ENCODE measurements around the gene MPPED1. TPM values are rescaled to one million over a fixed set of nuclear protein-coding genes. Genes with fewer than 3 reads are reported as not detected.

Gene MPPED1
- total and polyA plus RNA-seq, 3 experiments from 2014 or later: not detected

- Mint-ChIP-seq H3K27ac (no peak overlapping the region), H3K4me1 (peaks cover 0 to 9% (median 4%) of the 10 kb centered on the region in 3 donors), H3K36me3 (no peaks in the 10 kb centered on the region), H3K4me3 (no peak overlapping the region), H3K9me3 (no peaks in the 10 kb centered on the region), H3K27me3 (peaks cover 4 to 8% of the 10 kb centered on the region in 2 donors)
- no peak for DNase-seq
- ChIA-PET POLR2A (no interaction called here), CTCF (no interaction called here)
- H3K4me1 ChIP-seq (ENCODE audit: insufficient read depth, low read length): no peaks in the 10 kb centered on the region
- H3K9me3 ChIP-seq (ENCODE audit: low read length): no peaks in the 10 kb centered on the region
- H3K27ac ChIP-seq (ENCODE audit: low read depth, low read length): no peak overlapping the region
- no peak overlapping the region for H3K4me3 ChIP-seq (ENCODE audit: low read length)
- no peaks in the 10 kb centered on the region for H3K27me3 ChIP-seq (ENCODE audit: insufficient read depth, low read length, poor library complexity, severe bottlenecking)
- H3K36me3 ChIP-seq (ENCODE audit: insufficient read depth, low read length): no peaks in the 10 kb centered on the region
Measured at GRCh38 chr22:43485502-43486089, 73.8 kb downstream of the MPPED1 start.

GRCh38 chr22:43487311-43488030 lies 75.7 kb downstream of the MPPED1 start:
- H3K4me3 Mint-ChIP-seq: no peak overlapping the region
- no peak overlapping the region for H3K4me3 ChIP-seq (ENCODE audit: low read length)
- POLR2A ChIA-PET: no interaction called here
- H3K9me3 Mint-ChIP-seq: peaks cover 0 to 3% (median 2%) of the 10 kb centered on the region in 5 donors
- no peaks in the 10 kb centered on the region for H3K4me1 ChIP-seq (ENCODE audit: insufficient read depth, low read length)
- no peaks in the 10 kb centered on the region for H3K36me3 ChIP-seq (ENCODE audit: insufficient read depth, low read length)
- H3K27ac Mint-ChIP-seq: no peak overlapping the region
- H3K27ac ChIP-seq (ENCODE audit: low read depth, low read length): no peak overlapping the region
- no peak for DNase-seq
- CTCF ChIA-PET: no interaction called here
- H3K27me3 ChIP-seq (ENCODE audit: insufficient read depth, low read length, poor library complexity, severe bottlenecking): no peaks in the 10 kb centered on the region
- H3K36me3 Mint-ChIP-seq: no peaks in the 10 kb centered on the region
- peaks cover 3 to 11% of the 10 kb centered on the region in 2 donors for H3K27me3 Mint-ChIP-seq
- H3K9me3 ChIP-seq (ENCODE audit: low read length): no peaks in the 10 kb centered on the region
- no peaks in the 10 kb centered on the region for H3K4me1 Mint-ChIP-seq

- ChIA-PET POLR2A (no interaction called here), CTCF (no interaction called here)
- Mint-ChIP-seq H3K4me3 (no peak overlapping the region), H3K27me3 (peaks cover 3 to 11% of the 10 kb centered on the region in 2 donors), H3K27ac (no peak overlapping the region), H3K4me1 (no peaks in the 10 kb centered on the region), H3K9me3 (peaks cover 0 to 3% (median 2%) of the 10 kb centered on the region in 5 donors), H3K36me3 (no peaks in the 10 kb centered on the region)
- Histone ChIP-seq H3K4me1 (ENCODE audit: insufficient read depth, low read length) (no peaks in the 10 kb centered on the region), H3K9me3 (ENCODE audit: low read length) (no peaks in the 10 kb centered on the region), H3K4me3 (ENCODE audit: low read length) (no peak overlapping the region), H3K27me3 (ENCODE audit: insufficient read depth, low read length, poor library complexity, severe bottlenecking) (no peaks in the 10 kb centered on the region), H3K27ac (ENCODE audit: low read depth, low read length) (no peak overlapping the region), H3K36me3 (ENCODE audit: insufficient read depth, low read length) (no peaks in the 10 kb centered on the region)
- no peak for DNase-seq
Measured at GRCh38 chr22:43488031-43488866, 76.4 kb downstream of the MPPED1 start.

GRCh38 chr22:43488937-43489336 lies 77.1 kb downstream of the MPPED1 start:
- CTCF ChIA-PET: no interaction called here
- no peak overlapping the region for H3K4me3 Mint-ChIP-seq

GRCh38 chr22:43490311-43490710 lies 78.5 kb downstream of the MPPED1 start:
- no peaks in the 10 kb centered on the region for H3K27me3 ChIP-seq (ENCODE audit: insufficient read depth, low read length, poor library complexity, severe bottlenecking)
- ChIA-PET CTCF (no interaction called here), POLR2A (no interaction called here)
- H3K9me3 Mint-ChIP-seq: peaks cover 0 to 3% (median 2%) of the 10 kb centered on the region in 5 donors
- H3K4me3 Mint-ChIP-seq: no peak overlapping the region
- H3K9me3 ChIP-seq (ENCODE audit: low read length): no peaks in the 10 kb centered on the region
- peaks cover 7 to 15% of the 10 kb centered on the region in 2 donors for H3K27me3 Mint-ChIP-seq
- H3K27ac Mint-ChIP-seq: no peak overlapping the region
- no peaks in the 10 kb centered on the region for H3K36me3 Mint-ChIP-seq
- no peak overlapping the region for H3K27ac ChIP-seq (ENCODE audit: low read depth, low read length)
- DNase-seq: no peak
- no peak overlapping the region for H3K4me3 ChIP-seq (ENCODE audit: low read length)
- H3K4me1 Mint-ChIP-seq: no peaks in the 10 kb centered on the region
- no peaks in the 10 kb centered on the region for H3K36me3 ChIP-seq (ENCODE audit: insufficient read depth, low read length)
- H3K4me1 ChIP-seq (ENCODE audit: insufficient read depth, low read length): no peaks in the 10 kb centered on the region

More at GRCh38 chr22:43488937-43489336, 77.1 kb downstream of the MPPED1 start:
- Mint-ChIP-seq H3K9me3 (peaks cover 0 to 3% (median 2%) of the 10 kb centered on the region in 5 donors), H3K4me1 (no peaks in the 10 kb centered on the region), H3K27ac (no peak overlapping the region), H3K36me3 (no peaks in the 10 kb centered on the region), H3K27me3 (peaks cover 6 to 15% of the 10 kb centered on the region in 2 donors)
- H3K4me3 ChIP-seq (ENCODE audit: low read length): no peak overlapping the region
- no peak for DNase-seq
- H3K27me3 ChIP-seq (ENCODE audit: insufficient read depth, low read length, poor library complexity, severe bottlenecking): no peaks in the 10 kb centered on the region
- no peaks in the 10 kb centered on the region for H3K36me3 ChIP-seq (ENCODE audit: insufficient read depth, low read length)
- no peak overlapping the region for H3K27ac ChIP-seq (ENCODE audit: low read depth, low read length)
- H3K9me3 ChIP-seq (ENCODE audit: low read length): no peaks in the 10 kb centered on the region
- POLR2A ChIA-PET: no interaction called here
- no peaks in the 10 kb centered on the region for H3K4me1 ChIP-seq (ENCODE audit: insufficient read depth, low read length)

- Histone ChIP-seq H3K9me3 (ENCODE audit: low read length) (no peaks in the 10 kb centered on the region), H3K27me3 (ENCODE audit: insufficient read depth, low read length, poor library complexity, severe bottlenecking) (no peaks in the 10 kb centered on the region), H3K4me1 (ENCODE audit: insufficient read depth, low read length) (no peaks in the 10 kb centered on the region), H3K4me3 (ENCODE audit: low read length) (no peak overlapping the region), H3K27ac (ENCODE audit: low read depth, low read length) (no peak overlapping the region), H3K36me3 (ENCODE audit: insufficient read depth, low read length) (no peaks in the 10 kb centered on the region)
- no peak for DNase-seq
- Mint-ChIP-seq H3K27ac (no peak overlapping the region), H3K4me1 (no peaks in the 10 kb centered on the region), H3K9me3 (peaks cover 0 to 3% (median 2%) of the 10 kb centered on the region in 5 donors), H3K27me3 (peaks cover 7 to 15% of the 10 kb centered on the region in 2 donors), H3K36me3 (no peaks in the 10 kb centered on the region), H3K4me3 (no peak overlapping the region)
- CTCF ChIA-PET: no interaction called here
- POLR2A ChIA-PET: no interaction called here
Measured at GRCh38 chr22:43491177-43491576, 79.4 kb downstream of the MPPED1 start.

- Histone ChIP-seq H3K27me3 (ENCODE audit: insufficient read depth, low read length, poor library complexity, severe bottlenecking) (no peaks in the 10 kb centered on the region), H3K4me1 (ENCODE audit: insufficient read depth, low read length) (no peaks in the 10 kb centered on the region), H3K4me3 (ENCODE audit: low read length) (no peak overlapping the region), H3K9me3 (ENCODE audit: low read length) (no peaks in the 10 kb centered on the region), H3K36me3 (ENCODE audit: insufficient read depth, low read length) (no peaks in the 10 kb centered on the region), H3K27ac (ENCODE audit: low read depth, low read length) (no peak overlapping the region)
- POLR2A ChIA-PET: no interaction called here
- no peaks in the 10 kb centered on the region for H3K4me1 Mint-ChIP-seq
- peaks cover 7 to 14% of the 10 kb centered on the region in 2 donors for H3K27me3 Mint-ChIP-seq
- DNase-seq: no peak
- H3K4me3 Mint-ChIP-seq: no peak overlapping the region
- no peak overlapping the region for H3K27ac Mint-ChIP-seq
- peaks cover 0 to 3% (median 2%) of the 10 kb centered on the region in 5 donors for H3K9me3 Mint-ChIP-seq
- CTCF ChIA-PET: no interaction called here
- H3K36me3 Mint-ChIP-seq: no peaks in the 10 kb centered on the region
Measured at GRCh38 chr22:43491737-43492136, 79.9 kb downstream of the MPPED1 start.

GRCh38 chr22:43493297-43493696 lies 81.5 kb downstream of the MPPED1 start:
- H3K4me3 Mint-ChIP-seq: no peak overlapping the region
- H3K27ac Mint-ChIP-seq: peak overlapping the region in 1 of 8 donors; percentile 54
- no peaks in the 10 kb centered on the region for H3K36me3 ChIP-seq (ENCODE audit: insufficient read depth, low read length)
- no peak overlapping the region for H3K27ac ChIP-seq (ENCODE audit: low read depth, low read length)
- no peaks in the 10 kb centered on the region for H3K9me3 ChIP-seq (ENCODE audit: low read length)
- no peaks in the 10 kb centered on the region for H3K27me3 ChIP-seq (ENCODE audit: insufficient read depth, low read length, poor library complexity, severe bottlenecking)
- peaks cover 6 to 7% of the 10 kb centered on the region in 2 donors for H3K27me3 Mint-ChIP-seq
- H3K36me3 Mint-ChIP-seq: no peaks in the 10 kb centered on the region
- no peak for DNase-seq
- CTCF ChIA-PET: no interaction called here
- H3K4me1 ChIP-seq (ENCODE audit: insufficient read depth, low read length): no peaks in the 10 kb centered on the region
- H3K4me1 Mint-ChIP-seq: no peaks in the 10 kb centered on the region
- H3K9me3 Mint-ChIP-seq: peaks cover 0 to 3% (median 2%) of the 10 kb centered on the region in 5 donors
- POLR2A ChIA-PET: no interaction called here
- no peak overlapping the region for H3K4me3 ChIP-seq (ENCODE audit: low read length)
